Tibial nerve (tissue), 4 donors: Measurements from ENCODE around the gene NTF4. TPM values are rescaled to one million over a fixed set of nuclear protein-coding genes. Genes with fewer than 3 reads are reported as not detected.

Experiments used
- DNase-seq, 2 donors: peaks; one replicate each; pipeline ENCODE4 v3.0.0-alpha.2; 2019; ENCODE audit warnings: low spot score in 2 of 2
- H3K27ac ChIP-seq, 4 donors: fragments of 200-600 bp; sonication (generic) in 3 of 4; one replicate each; pipeline ENCODE4 v1.5.1; 2017 to 2019; ENCODE audit warnings: mild to moderate bottlenecking in 1 of 4
- H3K27me3 ChIP-seq, 2 donors: fragments of 200-600 bp; sonication (generic) in 1 of 2; one replicate each; pipeline versions ENCODE4 v1.5.1 to v1.6.0; 2017 to 2019
- H3K36me3 ChIP-seq, 3 donors: fragments of 200-600 bp; sonication (generic); one replicate each; pipeline ENCODE4 v1.5.1; 2018 to 2019
- H3K4me1 ChIP-seq, 4 donors: fragments of 200-600 bp; sonication (generic) in 3 of 4; one replicate each; pipeline ENCODE4 v1.5.1; 2017 to 2019
- H3K4me3 ChIP-seq, 4 donors: fragments of 200-600 bp; sonication (generic) in 3 of 4; one replicate each; pipeline ENCODE4 v1.5.1; 2017 to 2019; ENCODE audit warnings: mild to moderate bottlenecking in 1 of 4, moderate library complexity in 1 of 4
- H3K9me3 ChIP-seq, 4 donors: fragments of 200-600 bp; sonication (generic) in 3 of 4; one replicate each; pipeline ENCODE4 v1.5.1; 2017 to 2019
- EP300 ChIP-seq, 2 donors: sonication (generic); formaldehyde crosslinking; IDR thresholded peaks; one replicate each; pipeline ENCODE4 v1.6.1; 2017; ENCODE audit warnings: antibody characterized with exemption in 2 of 2, mild to moderate bottlenecking in 1 of 2
- POLR2A ChIP-seq, 2 donors: fragments of 450-650 bp; IDR thresholded peaks; one replicate each; pipeline ENCODE4 v1.6.1; 2017; ENCODE audit warnings: antibody characterized with exemption in 2 of 2, mild to moderate bottlenecking in 2 of 2, moderate library complexity in 2 of 2
- whole genome bisulfite sequencing, 2 donors: methylation state at CpG; one replicate each; pipeline ENCODE4 v1.1.5; 2018; 5-methylcytosine and 5-hydroxymethylcytosine counted together
- total RNA-seq, 4 donors: library from RNA; depleted of rRNA; stranded (reverse); fragments of >200 nt; gene quantifications; one replicate each; pipeline ENCODE4 v1.1.0, GENCODE V29; 2016
- TF ChIP-seq, protein P1 (sequence below), 5 experiments: fragments of 200-600 bp in 3 of 5; fragments of 450-650 bp in 2 of 5; sonication (generic) in 3 of 5; IDR thresholded peaks; one replicate each; pipeline ENCODE4 v1.5.1; 2016 to 2019; ENCODE audit warnings: antibody characterized with exemption in 5 of 5, mild to moderate bottlenecking in 3 of 5, moderate library complexity in 2 of 5

The NTF4 gene
- total RNA-seq, 4 donors from 2014 or later: not detected

DNA sequence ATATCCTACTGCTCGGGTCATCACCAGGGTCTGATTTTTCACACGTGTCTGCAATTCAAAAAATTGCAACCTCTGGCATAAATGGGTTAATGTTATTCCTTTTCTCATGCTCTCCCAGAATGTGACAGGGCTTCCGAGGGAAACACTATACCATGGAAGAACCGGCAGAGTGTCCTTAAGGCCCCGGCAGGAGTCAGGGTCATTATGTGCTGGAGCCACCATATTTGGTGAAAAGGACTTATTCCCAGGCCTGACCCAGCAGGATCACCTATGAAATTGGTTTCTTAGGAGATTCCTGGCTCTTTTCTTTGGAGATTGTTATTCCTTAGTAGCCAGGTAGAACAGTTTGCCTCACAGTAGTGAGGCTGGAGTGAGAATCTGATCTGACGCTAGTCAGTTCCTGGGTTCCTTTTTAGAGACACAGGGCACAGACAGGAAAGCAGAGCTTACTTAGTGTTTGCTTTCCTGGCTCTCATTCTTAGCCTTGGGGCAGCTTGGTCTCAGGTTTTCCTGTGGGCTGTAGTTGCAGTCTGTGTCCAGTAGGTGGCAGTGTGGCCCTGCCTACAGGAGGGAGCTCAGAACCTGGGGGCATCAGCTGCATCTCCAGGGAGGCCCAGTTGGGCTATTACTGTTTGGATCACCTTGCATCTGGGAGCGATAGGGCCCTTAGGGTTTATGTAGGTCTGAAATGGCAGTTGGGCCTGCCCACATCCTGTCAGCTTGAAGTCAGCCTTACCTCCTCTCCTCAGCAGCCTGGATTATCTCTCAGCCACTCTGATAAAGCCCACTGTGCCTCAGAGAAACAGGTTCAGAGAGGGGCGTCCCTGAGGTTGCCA, 33.1 kb upstream of the NTF4 start:
- Histone ChIP-seq H3K4me3 (no peak overlapping the region), H3K27me3 (no peaks in the 10 kb centered on the region), H3K36me3 (peaks cover 10 to 100% (median 47%) of the 10 kb centered on the region in 3 donors), H3K9me3 (no peaks in the 10 kb centered on the region), H3K27ac (no peak overlapping the region), H3K4me1 (peaks cover 0 to 20% (median 0%) of the 10 kb centered on the region in 4 donors)
- peak; percentile 33 to 71 for DNase-seq
- 48 to 53% methylated on average over 8 of the region's 8 CpGs for WGBS, 2 donors
- TF ChIP-seq POLR2A (IDR thresholded peaks at IDR 0.05): no peak
- TF ChIP-seq, protein P1, sequence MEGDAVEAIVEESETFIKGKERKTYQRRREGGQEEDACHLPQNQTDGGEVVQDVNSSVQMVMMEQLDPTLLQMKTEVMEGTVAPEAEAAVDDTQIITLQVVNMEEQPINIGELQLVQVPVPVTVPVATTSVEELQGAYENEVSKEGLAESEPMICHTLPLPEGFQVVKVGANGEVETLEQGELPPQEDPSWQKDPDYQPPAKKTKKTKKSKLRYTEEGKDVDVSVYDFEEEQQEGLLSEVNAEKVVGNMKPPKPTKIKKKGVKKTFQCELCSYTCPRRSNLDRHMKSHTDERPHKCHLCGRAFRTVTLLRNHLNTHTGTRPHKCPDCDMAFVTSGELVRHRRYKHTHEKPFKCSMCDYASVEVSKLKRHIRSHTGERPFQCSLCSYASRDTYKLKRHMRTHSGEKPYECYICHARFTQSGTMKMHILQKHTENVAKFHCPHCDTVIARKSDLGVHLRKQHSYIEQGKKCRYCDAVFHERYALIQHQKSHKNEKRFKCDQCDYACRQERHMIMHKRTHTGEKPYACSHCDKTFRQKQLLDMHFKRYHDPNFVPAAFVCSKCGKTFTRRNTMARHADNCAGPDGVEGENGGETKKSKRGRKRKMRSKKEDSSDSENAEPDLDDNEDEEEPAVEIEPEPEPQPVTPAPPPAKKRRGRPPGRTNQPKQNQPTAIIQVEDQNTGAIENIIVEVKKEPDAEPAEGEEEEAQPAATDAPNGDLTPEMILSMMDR (IDR thresholded peaks at IDR 0.05): peak; percentile 92 to 100 (median 99)
- no peak for TF ChIP-seq EP300 (IDR thresholded peaks at IDR 0.05)

GRCh38 chr19:49094505-49095482, 30.2 kb upstream of the NTF4 start:
- Histone ChIP-seq H3K36me3 (peaks cover 8 to 100% (median 49%) of the 10 kb centered on the region in 3 donors), H3K27me3 (no peaks in the 10 kb centered on the region), H3K4me3 (no peak overlapping the region), H3K4me1 (peaks cover 0 to 20% (median 0%) of the 10 kb centered on the region in 4 donors), H3K9me3 (no peaks in the 10 kb centered on the region), H3K27ac (no peak overlapping the region)
- TF ChIP-seq, protein P1 (IDR thresholded peaks at IDR 0.05): no peak
- no peak for TF ChIP-seq EP300 (IDR thresholded peaks at IDR 0.05)
- TF ChIP-seq POLR2A (IDR thresholded peaks at IDR 0.05): no peak
- 70 to 74% methylated on average over 23 of the region's 23 CpGs for WGBS, 2 donors
- no peak for DNase-seq

GRCh38 chr19:49092686-49093085, 28.1 kb upstream of the NTF4 start:
- Histone ChIP-seq H3K4me3 (no peak overlapping the region), H3K27ac (no peak overlapping the region), H3K36me3 (peaks cover 7 to 97% (median 41%) of the 10 kb centered on the region in 3 donors), H3K9me3 (no peaks in the 10 kb centered on the region), H3K27me3 (no peaks in the 10 kb centered on the region), H3K4me1 (peaks cover 0 to 27% (median under 1%) of the 10 kb centered on the region in 4 donors)
- TF ChIP-seq, protein P1 (IDR thresholded peaks at IDR 0.05): no peak
- TF ChIP-seq EP300 (IDR thresholded peaks at IDR 0.05) (no peak), POLR2A (IDR thresholded peaks at IDR 0.05) (no peak)
- WGBS, 2 donors: 92 to 93% methylated on average over 6 of the region's 6 CpGs
- DNase-seq: no peak

DNA sequence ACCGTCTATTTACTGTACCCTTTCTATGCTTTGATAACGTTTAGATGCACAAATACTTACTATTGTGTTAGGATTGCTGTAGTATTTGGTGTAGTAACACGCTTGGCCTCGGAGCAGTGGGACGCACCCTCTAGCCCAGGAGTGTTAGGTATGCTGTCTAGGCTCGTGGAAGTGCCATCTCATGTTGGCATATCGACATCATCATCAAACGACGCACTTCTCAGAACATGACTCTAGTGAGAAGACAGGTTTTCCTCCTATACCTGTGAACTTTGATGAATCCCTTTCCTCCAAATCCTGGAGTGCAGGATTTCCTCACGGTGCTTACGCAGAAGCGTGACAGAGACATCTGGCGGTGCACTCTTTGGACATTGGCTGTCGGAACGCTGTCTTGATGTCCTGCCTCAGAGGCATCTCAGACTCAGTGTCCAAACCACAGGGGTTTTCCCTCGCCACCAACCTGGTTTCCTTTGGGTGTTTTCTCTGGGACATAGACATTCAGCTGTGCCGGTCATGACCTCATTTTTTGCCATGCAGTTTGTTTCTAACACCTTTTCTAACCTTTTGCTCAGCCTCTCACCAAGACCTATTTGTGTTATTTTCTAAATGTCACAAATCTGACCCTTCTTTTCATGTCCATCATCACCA, 26.9 kb upstream of the NTF4 start:
- peaks cover 7 to 93% (median 34%) of the 10 kb centered on the region in 3 donors for H3K36me3 ChIP-seq
- H3K27me3 ChIP-seq: no peaks in the 10 kb centered on the region
- peaks cover 0 to 35% (median 9%) of the 10 kb centered on the region in 4 donors for H3K4me1 ChIP-seq
- no peak for DNase-seq
- whole genome bisulfite sequencing, 2 donors: 92% methylated on average over 17 of the region's 17 CpGs
- TF ChIP-seq EP300 (IDR thresholded peaks at IDR 0.05): no peak
- no peak for TF ChIP-seq POLR2A (IDR thresholded peaks at IDR 0.05)
- TF ChIP-seq, protein P1 (IDR thresholded peaks at IDR 0.05): no peak
- no peak overlapping the region for H3K4me3 ChIP-seq
- H3K9me3 ChIP-seq: no peaks in the 10 kb centered on the region
- no peak overlapping the region for H3K27ac ChIP-seq
